Breast epithelium (tissue), 4 donors: Measurements from ENCODE around the gene AFAP1L1. TPM values are rescaled to one million over a fixed set of nuclear protein-coding genes. Genes with fewer than 3 reads are reported as not detected.

Source experiments
- DNase-seq, 2 donors: peaks; one replicate each; pipeline ENCODE4 v3.0.0-alpha.2; 2019; ENCODE audit warnings: low spot score in 2 of 2
- H3K27ac ChIP-seq, 2 donors: fragments of 200-600 bp; sonication (generic) in 1 of 2; one replicate each; pipeline ENCODE4 v1.5.1; 2016 to 2019; ENCODE audit warnings: mild to moderate bottlenecking in 1 of 2
- H3K27me3 ChIP-seq, 2 donors: fragments of 200-600 bp; sonication (generic) in 1 of 2; one replicate each; pipeline versions ENCODE4 v1.5.1 to v1.6.0; 2017 to 2019; ENCODE audit warnings: control low read depth in 1 of 2, mild to moderate bottlenecking in 1 of 2
- H3K36me3 ChIP-seq: fragments of 200-600 bp; one replicate; pipeline ENCODE4 v1.5.1; 2019
- H3K4me1 ChIP-seq, 2 donors: fragments of 200-600 bp; sonication (generic); one replicate each; pipeline ENCODE4 v1.5.1; 2016 to 2019; ENCODE audit warnings: control low read depth in 1 of 2
- H3K4me3 ChIP-seq, 3 donors: fragments of 200-600 bp; sonication (generic); 1 replicate in 2 of 3; 2 replicates in 1 of 3; pipeline ENCODE4 v1.5.1; 2016 to 2019; ENCODE audit warnings: mild to moderate bottlenecking in 3 of 3, moderate library complexity in 2 of 3
- H3K9me3 ChIP-seq, 2 donors: fragments of 200-600 bp; sonication (generic) in 1 of 2; one replicate each; pipeline ENCODE4 v1.5.1; 2016 to 2019; ENCODE audit warnings: control low read depth in 1 of 2
- CTCF ChIP-seq, 3 donors: fragments of 450-650 bp; IDR thresholded peaks; one replicate each; pipeline ENCODE4 v1.5.1; 2016 to 2017; ENCODE audit warnings: antibody characterized with exemption in 3 of 3, mild to moderate bottlenecking in 3 of 3, moderate library complexity in 3 of 3
- POLR2A ChIP-seq: fragments of 450-650 bp; IDR thresholded peaks from one replicate; pipeline ENCODE4 v1.6.1; 2016; ENCODE audit warnings: antibody characterized with exemption, mild to moderate bottlenecking, moderate library complexity
- POLR2AphosphoS5 ChIP-seq, 3 donors: sonication (generic); formaldehyde crosslinking; IDR thresholded peaks; one replicate each; pipeline ENCODE4 v1.6.1; 2017; ENCODE audit warnings: antibody characterized with exemption in 3 of 3
- intact Hi-C: fragments of 100-400 bp; cut with DNase I; formaldehyde crosslinking; loops from one replicate; pipeline ENCODE4 v1.15.1; 2023; ENCODE audit warnings: low total_unique reads
- total RNA-seq, 3 donors: library from RNA; depleted of rRNA; stranded (reverse); fragments of >200 nt; gene quantifications; one replicate each; pipeline ENCODE4 v1.1.0, GENCODE V29; 2016

The AFAP1L1 gene
- total RNA-seq, 3 donors from 2014 or later, result 13.3 to 108 (median 26.5) TPM

- DNase-seq, result no peak
- no peak overlapping the region for H3K27ac ChIP-seq
- no peaks in the 10 kb centered on the region for H3K27me3 ChIP-seq
- intact Hi-C loops, result no loop called here
- H3K4me3 ChIP-seq, result no peak overlapping the region
- no peaks in the 10 kb centered on the region for H3K4me1 ChIP-seq
- H3K36me3 ChIP-seq, result no peaks in the 10 kb centered on the region
- H3K9me3 ChIP-seq, result no peaks in the 10 kb centered on the region
- TF ChIP-seq CTCF (IDR thresholded peaks at IDR 0.05) (no peak), POLR2AphosphoS5 (IDR thresholded peaks at IDR 0.05) (no peak), POLR2A (no peak)
Observed at GRCh38 chr5:149239917-149240316, 31.7 kb upstream of the AFAP1L1 start.

- Histone ChIP-seq H3K4me3 (no peak overlapping the region), H3K27me3 (no peaks in the 10 kb centered on the region), H3K4me1 (no peaks in the 10 kb centered on the region), H3K27ac (no peak overlapping the region), H3K36me3 (no peaks in the 10 kb centered on the region), H3K9me3 (no peaks in the 10 kb centered on the region)
- intact Hi-C loops, result no loop called here
- DNase-seq, result no peak
- no peak for TF ChIP-seq POLR2A
Observed at GRCh38 chr5:149240354-149240998, 31.2 kb upstream of the AFAP1L1 start.

- no peak for TF ChIP-seq POLR2A
- TF ChIP-seq POLR2AphosphoS5 (IDR thresholded peaks at IDR 0.05), result no peak
- intact Hi-C loops, result no loop called here
- H3K36me3 ChIP-seq, result no peaks in the 10 kb centered on the region
Observed at GRCh38 chr5:149242339-149242738, 29.3 kb upstream of the AFAP1L1 start.

GRCh38 chr5:149246906-149247305 is 24.8 kb upstream of the AFAP1L1 start:
- intact Hi-C loops, result no loop called here
- Histone ChIP-seq H3K36me3 (no peaks in the 10 kb centered on the region), H3K27me3 (no peaks in the 10 kb centered on the region), H3K4me3 (no peak overlapping the region), H3K27ac (no peak overlapping the region), H3K9me3 (no peaks in the 10 kb centered on the region), H3K4me1 (no peaks in the 10 kb centered on the region)
- no peak for DNase-seq
- TF ChIP-seq POLR2A, result no peak
- TF ChIP-seq POLR2AphosphoS5 (IDR thresholded peaks at IDR 0.05), result no peak
- no peak for TF ChIP-seq CTCF (IDR thresholded peaks at IDR 0.05)

More at GRCh38 chr5:149242339-149242738, 29.3 kb upstream of the AFAP1L1 start:
- no peak for DNase-seq
- Histone ChIP-seq H3K4me3 (no peak overlapping the region), H3K9me3 (no peaks in the 10 kb centered on the region), H3K4me1 (no peaks in the 10 kb centered on the region), H3K27ac (no peak overlapping the region), H3K27me3 (no peaks in the 10 kb centered on the region)

GRCh38 chr5:149247726-149248125 is 23.9 kb upstream of the AFAP1L1 start:
- no peak for TF ChIP-seq POLR2AphosphoS5 (IDR thresholded peaks at IDR 0.05)
- no peak for TF ChIP-seq POLR2A
- TF ChIP-seq CTCF (IDR thresholded peaks at IDR 0.05), result no peak
- Histone ChIP-seq H3K27me3 (no peaks in the 10 kb centered on the region), H3K4me3 (no peak overlapping the region), H3K27ac (no peak overlapping the region), H3K4me1 (no peaks in the 10 kb centered on the region), H3K9me3 (no peaks in the 10 kb centered on the region), H3K36me3 (no peaks in the 10 kb centered on the region)
- no peak for DNase-seq
- intact Hi-C loops, result no loop called here

GRCh38 chr5:149251546-149251945 is 20.1 kb upstream of the AFAP1L1 start:
- H3K4me3 ChIP-seq, result no peak overlapping the region
- no peak overlapping the region for H3K27ac ChIP-seq
- H3K9me3 ChIP-seq, result no peaks in the 10 kb centered on the region
- DNase-seq, result peak in 1 of 2 donors; percentile 31
- no peaks in the 10 kb centered on the region for H3K36me3 ChIP-seq
- intact Hi-C loops, result no loop called here
- TF ChIP-seq POLR2A, result no peak
- no peak for TF ChIP-seq CTCF (IDR thresholded peaks at IDR 0.05)
- TF ChIP-seq POLR2AphosphoS5 (IDR thresholded peaks at IDR 0.05), result no peak
- no peaks in the 10 kb centered on the region for H3K27me3 ChIP-seq
- no peaks in the 10 kb centered on the region for H3K4me1 ChIP-seq
